ENCODE measurements around the gene HDGFL2. TPM values are rescaled to one million over a fixed set of nuclear protein-coding genes. Genes with fewer than 3 reads are reported as not detected.

Gene HDGFL2
- total RNA-seq = 53.7 and 63.0 TPM in 2 replicates

DNA sequence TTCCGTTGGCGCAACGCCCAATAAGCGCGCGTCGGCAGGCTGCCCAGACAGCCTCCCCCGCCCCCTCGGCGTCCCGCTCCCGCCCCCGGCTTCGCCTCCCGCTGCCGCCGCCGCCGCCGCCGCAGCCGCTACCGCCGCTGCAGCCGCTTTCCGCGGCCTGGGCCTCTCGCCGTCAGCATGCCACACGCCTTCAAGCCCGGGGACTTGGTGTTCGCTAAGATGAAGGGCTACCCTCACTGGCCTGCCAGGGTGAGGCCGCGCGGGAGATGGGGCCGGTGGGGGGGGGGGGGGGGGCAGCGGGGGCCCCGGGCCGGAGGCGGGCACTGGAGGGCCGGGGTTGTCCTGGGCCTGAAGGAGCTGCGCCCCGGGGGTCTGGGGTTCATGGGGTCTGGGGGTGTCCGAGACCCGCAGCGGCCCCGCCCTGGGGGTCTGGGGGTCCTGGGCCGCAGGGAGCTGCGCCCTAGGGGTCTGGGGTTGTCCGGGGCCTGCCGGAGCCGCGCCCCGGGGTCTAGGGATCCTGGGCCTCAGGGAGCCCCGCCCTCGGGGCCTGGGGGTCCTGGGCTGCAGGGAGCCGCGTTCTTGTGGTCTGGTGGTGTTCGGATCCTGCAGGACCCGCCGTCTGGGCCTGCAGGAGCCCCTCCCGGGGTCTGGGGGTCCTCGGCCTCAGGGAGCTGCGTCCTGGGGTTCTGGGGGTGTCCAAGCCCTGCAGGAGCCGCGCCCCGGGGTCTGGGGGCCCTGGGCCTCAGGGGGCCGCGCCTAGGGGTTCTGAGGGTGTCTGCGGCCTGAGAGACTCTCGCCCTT lies at the start of gene HDGFL2:
HDGFL2 (plus strand) TSS at position 124 of the 801 bp plus-strand sequence; CDS start at position 178, 54 bp downstream.

DNA sequence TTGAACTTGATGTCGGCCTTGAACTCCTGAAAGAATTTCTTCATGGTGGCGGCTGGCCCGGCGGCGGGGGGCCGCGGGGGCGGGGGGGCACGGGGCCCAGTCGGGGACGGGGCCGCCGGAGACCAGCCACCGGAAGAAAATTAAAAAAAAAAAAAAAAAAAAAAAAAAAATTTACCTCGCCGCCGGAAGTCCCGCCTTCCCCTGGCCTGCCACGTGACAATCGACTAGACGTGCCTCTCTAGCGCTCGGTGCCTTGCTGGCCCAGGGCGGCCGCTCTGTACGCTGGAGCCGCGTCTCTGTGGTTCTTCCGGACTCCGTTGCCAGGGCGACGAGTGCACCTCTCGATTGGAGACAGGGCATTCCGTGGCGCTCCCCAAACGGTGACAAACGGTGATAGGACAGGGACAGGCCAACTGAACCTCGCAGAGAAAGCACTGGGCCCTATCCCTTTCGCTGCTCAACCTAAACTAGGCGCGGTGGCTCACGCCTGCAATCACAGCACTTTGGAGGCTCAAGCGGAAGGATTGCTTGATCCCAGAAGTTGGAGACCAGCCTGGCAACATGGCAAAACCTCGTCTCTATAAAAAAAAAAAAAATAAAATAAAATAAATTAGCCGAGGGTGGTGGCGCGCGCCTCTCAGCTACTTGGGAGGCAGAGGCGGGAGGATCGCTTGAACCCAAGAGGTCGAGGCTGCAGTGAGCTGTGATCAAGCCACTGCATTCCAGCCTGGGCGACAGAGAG lies 14.3 kb upstream of the HDGFL2 start, which contains the start of gene UBXN6:
UBXN6 (minus strand) TSS at position 141 of the 742 bp plus-strand sequence; CDS start at position 44, 97 bp downstream.

DNA sequence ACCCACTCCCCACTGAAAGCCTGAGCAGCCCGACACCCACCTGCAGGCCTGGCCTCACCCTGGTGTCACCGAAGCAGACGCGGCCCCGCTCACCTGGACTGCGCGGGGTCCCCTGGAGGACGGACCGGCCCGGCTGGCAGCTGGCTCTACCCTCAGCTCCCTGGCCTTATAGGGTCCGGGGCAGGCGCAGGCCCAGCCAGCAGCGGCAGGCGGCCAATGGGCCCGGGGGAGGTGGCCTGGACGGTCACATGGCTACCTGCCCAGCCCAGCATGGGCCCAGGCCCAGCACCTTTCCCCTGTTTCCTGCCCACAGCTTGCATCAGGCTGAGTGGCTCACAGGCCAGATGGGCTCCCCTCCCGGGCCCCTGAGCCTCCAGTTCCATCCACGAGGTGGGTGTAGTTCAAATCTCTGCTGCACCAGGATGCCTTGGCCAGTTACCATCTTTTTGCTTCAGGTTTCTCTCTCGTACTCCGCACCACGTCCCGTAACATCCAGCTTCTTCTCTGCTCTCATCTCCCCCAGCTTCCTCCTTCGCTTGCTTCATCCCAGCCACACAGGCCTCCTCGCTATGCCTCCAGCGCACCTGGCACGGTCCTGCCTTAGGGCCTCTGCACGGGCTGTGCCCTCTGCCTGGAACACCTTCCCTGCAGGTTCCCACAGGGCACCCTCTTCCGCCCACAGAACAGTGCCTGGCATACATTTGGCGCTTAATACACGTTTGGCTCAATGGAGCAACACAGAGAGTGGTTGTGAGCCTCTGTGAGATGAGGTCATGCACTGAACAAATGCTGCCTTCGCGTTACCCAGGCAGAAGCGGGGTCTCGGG lies 46.5 kb downstream of the HDGFL2 start, which contains the start of gene PLIN4:
PLIN4 (minus strand) TSS at position 142 of the 827 bp plus-strand sequence. CDS start 214 bp downstream, outside the sequence.

DNA sequence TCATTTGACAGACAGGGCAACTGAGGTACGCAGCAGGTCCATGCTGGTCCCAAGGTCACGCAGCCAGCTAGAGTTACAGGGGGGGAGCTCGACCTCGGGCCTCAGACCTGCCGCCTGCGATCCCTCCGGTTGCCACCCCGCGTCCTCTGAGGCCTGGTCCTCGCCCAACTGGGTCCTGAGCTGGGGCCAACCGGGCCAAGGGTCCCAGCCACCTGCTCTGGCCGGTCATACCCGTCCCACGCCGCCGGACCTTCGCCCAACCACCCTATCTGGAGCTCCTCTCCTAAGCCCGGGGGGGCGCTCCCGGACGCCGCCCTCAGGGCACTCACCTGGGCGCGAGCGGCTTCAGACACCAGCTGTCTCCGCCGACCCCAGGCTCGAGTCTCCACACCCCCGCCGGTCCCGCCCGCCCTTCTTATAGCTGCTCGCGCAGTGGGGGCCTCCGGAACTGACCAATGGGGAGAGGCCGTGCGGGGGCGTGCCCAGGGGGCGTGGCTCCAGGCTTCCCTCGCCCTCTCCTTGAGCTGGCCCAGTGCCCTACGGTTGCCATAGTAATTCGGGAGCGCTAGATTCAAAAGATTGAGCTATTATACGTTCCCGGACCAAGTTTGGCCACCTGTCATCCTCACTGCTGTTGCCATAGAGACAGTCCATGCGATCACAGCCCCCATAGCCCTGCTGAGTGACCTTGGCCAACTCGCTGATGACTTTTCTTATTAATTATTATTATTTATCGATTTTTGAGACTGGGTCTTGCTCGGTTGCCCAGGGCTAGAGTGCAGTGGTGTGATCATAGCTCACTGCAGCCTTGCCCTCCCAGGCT lies 63.0 kb downstream of the HDGFL2 start, which contains the start of gene PLIN5:
PLIN5 (minus strand) TSS at position 389 of the 823 bp plus-strand sequence. CDS start 1,150 bp downstream, outside the sequence.

DNA sequence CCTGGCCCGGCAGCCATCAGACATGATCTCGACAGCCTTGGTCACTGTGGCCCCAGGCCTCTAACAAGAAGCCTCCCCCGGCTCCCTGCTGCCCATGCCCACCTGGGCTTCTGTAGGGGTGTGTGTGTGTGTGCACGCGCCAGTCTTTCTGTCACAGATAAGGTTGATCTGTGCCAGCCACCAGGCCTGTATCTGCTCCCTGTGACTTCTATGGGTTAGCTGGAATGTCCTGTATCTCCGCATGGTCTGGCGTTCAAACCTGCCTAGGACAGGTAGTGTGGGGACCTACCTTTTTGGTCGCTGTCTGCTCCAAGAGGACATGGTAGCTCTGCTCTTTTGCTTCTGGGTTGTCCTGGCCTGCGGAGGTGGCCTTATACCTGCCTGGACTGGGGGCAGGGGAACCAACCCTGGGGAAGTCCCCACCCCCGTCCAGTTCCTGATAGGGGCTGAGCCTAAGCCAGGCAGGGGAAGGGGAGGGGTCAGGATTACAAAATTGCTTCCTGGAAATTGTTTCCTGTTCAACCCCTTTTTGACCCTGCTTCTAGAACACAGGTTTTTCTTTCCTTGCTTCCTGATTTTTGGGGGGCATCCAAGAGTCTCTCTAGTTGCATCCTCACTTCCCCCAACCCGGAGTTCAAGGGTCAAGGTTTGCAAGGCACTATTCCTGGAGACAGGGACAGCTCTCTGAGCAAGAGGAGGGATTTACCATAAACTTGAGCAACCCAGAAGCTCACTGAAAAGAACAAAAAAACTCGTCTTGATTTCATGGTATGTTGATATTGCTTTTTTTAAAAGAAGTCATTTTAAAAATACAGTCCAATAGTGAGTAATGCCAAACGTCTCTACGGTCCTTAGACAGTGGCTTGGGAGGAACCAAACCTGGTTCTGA lies 67.8 kb downstream of the HDGFL2 start, which contains the start of gene LRG1:
LRG1 (minus strand) TSS at position 344 of the 889 bp plus-strand sequence; CDS start at position 321, 23 bp downstream.

Other genes starting within 250 kb of the HDGFL2 start
- not detected in 2 replicates for gene EBI3, start 242.8 kb upstream of the HDGFL2 start, total RNA-seq
- gene YJU2, start 225.2 kb upstream of the HDGFL2 start, total RNA-seq = 13.8 and 18.2 TPM in 2 replicates
- gene SHD, start 193.0 kb upstream of the HDGFL2 start, total RNA-seq = not detected in 2 replicates
- not detected in 2 replicates for gene TMIGD2, start 169.9 kb upstream of the HDGFL2 start, total RNA-seq
- 0.69 and 4.2 TPM in 2 replicates for gene FSD1, start 167.7 kb upstream of the HDGFL2 start, total RNA-seq
- gene STAP2, start 133.5 kb upstream of the HDGFL2 start, total RNA-seq = 3.6 TPM in 2 replicates
- gene MPND, start 128.7 kb upstream of the HDGFL2 start, total RNA-seq = 2.7 and 4.0 TPM in 2 replicates
- gene SH3GL1, start 71.8 kb upstream of the HDGFL2 start, total RNA-seq = 76.0 and 86.1 TPM in 2 replicates
- 2.7 and 2.9 TPM in 2 replicates for gene CHAF1A, start 69.7 kb upstream of the HDGFL2 start, total RNA-seq
- gene UBXN6, start 14.5 kb upstream of the HDGFL2 start, total RNA-seq = 53.5 and 63.2 TPM in 2 replicates
- gene PLIN4, start 46.2 kb downstream of the HDGFL2 start, total RNA-seq = 11.9 and 12.7 TPM in 2 replicates
- 0.59 and 1.4 TPM in 2 replicates for gene PLIN5, start 62.9 kb downstream of the HDGFL2 start, total RNA-seq
- gene LRG1, start 67.7 kb downstream of the HDGFL2 start, total RNA-seq = 1.4 and 1.5 TPM in 2 replicates
- gene SEMA6B, start 87.4 kb downstream of the HDGFL2 start, total RNA-seq = 11.2 and 12.2 TPM in 2 replicates
- gene TNFAIP8L1, start 167.2 kb downstream of the HDGFL2 start, total RNA-seq = 7.9 and 8.5 TPM in 2 replicates
- gene MYDGF, start 198.0 kb downstream of the HDGFL2 start, total RNA-seq = 88.0 and 93.9 TPM in 2 replicates